ENCODE measurements around the gene SELENOF. TPM values are rescaled to one million over a fixed set of nuclear protein-coding genes. Genes with fewer than 3 reads are reported as not detected.

The SELENOF gene
- total and polyA plus RNA-seq, 2 of the 13 experiments (the other 11 are each of a cell fraction or from before 2014, with no cell fraction given): 133 to 163 TPM

GRCh38 chr1:86854352-86854751 lies 59.6 kb downstream of the SELENOF start (continued):
- no peak for TF ChIP-seq ZBTB44 (CRISPR knock-in tag; IDR thresholded peaks at IDR 0.05)

DNA sequence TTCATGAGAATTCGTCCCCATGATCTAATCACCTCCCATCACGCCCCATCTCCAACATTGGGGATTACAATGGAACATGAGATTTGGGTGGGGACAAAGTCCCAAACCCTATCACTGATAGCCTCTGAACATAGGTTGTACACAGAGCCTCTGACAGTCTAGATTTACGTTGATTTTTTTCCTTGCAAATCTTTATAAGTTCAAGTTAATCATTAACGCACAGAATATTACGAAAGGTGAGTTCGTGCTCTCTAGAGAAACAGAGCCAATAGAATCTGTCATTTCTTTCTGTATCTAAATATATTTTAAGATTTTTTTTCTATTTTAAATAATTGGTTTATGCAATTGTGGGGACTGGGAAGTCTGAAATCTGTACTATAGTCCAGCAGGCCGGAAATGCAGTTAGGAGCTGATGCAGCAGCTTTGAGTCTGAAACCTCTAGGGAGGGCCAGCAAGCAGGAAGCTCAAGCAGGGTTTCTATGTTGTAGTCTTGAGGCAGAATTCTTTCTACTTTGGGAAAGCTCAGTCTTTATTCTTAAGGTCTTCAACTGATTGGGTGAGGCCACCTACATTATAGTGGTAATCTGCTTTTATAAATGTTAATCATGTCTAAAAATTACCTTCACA lies 61.0 kb downstream of the SELENOF start:
- ATAC-seq (peak; percentile 76), FAIRE-seq (no peak), DNase-seq (ENCODE audit: low spot score) (peak; percentile 59)
- intact Hi-C loops (cut with micrococcal nuclease; ENCODE audit: unreplicated experiment) (no loop called here), in situ Hi-C loops (cut with HindIII; ENCODE audit: extremely low pct_ligation_motif_present, low pct_unique_long_range_greater_than_20kb) (no loop called here)
- Histone ChIP-seq H3K9ac (ENCODE audit: insufficient read depth, low read depth, low read length) (no peak overlapping the region), H3K4me2 (ENCODE audit: low read depth, low read length) (peak overlapping the region; percentile 23; the same call in 1 of the 2 replicates), H3K4me1 (ENCODE audit: insufficient read depth, low read length) (peaks cover 13% of the 10 kb centered on the region), H2AFZ (ENCODE audit: low read length) (no peak overlapping the region), H3K9me3 (ENCODE audit: low read length) (no peaks in the 10 kb centered on the region), H3K4me3 (replicated peaks in 1 of 3; ENCODE audit: insufficient read depth in 1 of 3, low read depth in 2 of 3, low read length in 3 of 3) (no peak overlapping the region), H3K36me3 (replicated peaks in 1 of 2; ENCODE audit: control insufficient read depth in 1 of 2, insufficient read depth in 2 of 2, low read length in 2 of 2) (no peaks in the 10 kb centered on the region), H3K79me2 (ENCODE audit: insufficient read depth, low read length) (no peaks in the 10 kb centered on the region), H3K27me3 (ENCODE audit: control insufficient read depth in 1 of 2, insufficient read depth in 2 of 2, low read length in 2 of 2) (no peaks in the 10 kb centered on the region), H3K27ac (ENCODE audit: extremely low read length, insufficient read depth, low read length) (no peak overlapping the region), H4K20me1 (ENCODE audit: insufficient read depth, low read length) (no peaks in the 10 kb centered on the region)
- POLR2A ChIA-PET: no interaction called here
- no TSS peak for BruUV-seq (replicated peaks)
- 46% methylated on average over 7 of the region's 7 CpGs for WGBS (ENCODE audit: low lambda C conversion rate)
- CTCF ChIA-PET (ENCODE audit: low intra/inter-chr PET ratio, low total read pairs): no interaction called here
- TF ChIP-seq ZMYM4 (CRISPR knock-in tag; IDR thresholded peaks at IDR 0.05) (peak; percentile 81), CHD4 (IDR thresholded peaks at IDR 0.05; ENCODE audit: borderline replicate concordance, low read length) (no peak), GABPA (IDR thresholded peaks at IDR 0.05; ENCODE audit: low read depth, low read length) (no peak), GABPA (CRISPR knock-in tag; IDR thresholded peaks at IDR 0.05; ENCODE audit: low read depth) (no peak), BCL6 (CRISPR knock-in tag; IDR thresholded peaks at IDR 0.05) (no peak), ZBTB14 (CRISPR knock-in tag; IDR thresholded peaks at IDR 0.05) (no peak), ZNF703 (CRISPR knock-in tag; IDR thresholded peaks at IDR 0.05; ENCODE audit: borderline replicate concordance) (no peak), ZNF775 (CRISPR knock-in tag; IDR thresholded peaks at IDR 0.05; ENCODE audit: borderline replicate concordance) (no peak), TCF7 (IDR thresholded peaks at IDR 0.05; ENCODE audit: low read depth) (no peak), ZSCAN5A (CRISPR knock-in tag; IDR thresholded peaks at IDR 0.05; ENCODE audit: borderline replicate concordance) (peak; percentile 90; the same call in 1 of the 2 replicates), NFE2 (CRISPR knock-in tag; IDR thresholded peaks at IDR 0.05) (no peak), GATAD1 (CRISPR knock-in tag; IDR thresholded peaks at IDR 0.05) (no peak), MAX (IDR thresholded peaks at IDR 0.05) (no peak)
- TF ChIP-seq, protein P1, sequence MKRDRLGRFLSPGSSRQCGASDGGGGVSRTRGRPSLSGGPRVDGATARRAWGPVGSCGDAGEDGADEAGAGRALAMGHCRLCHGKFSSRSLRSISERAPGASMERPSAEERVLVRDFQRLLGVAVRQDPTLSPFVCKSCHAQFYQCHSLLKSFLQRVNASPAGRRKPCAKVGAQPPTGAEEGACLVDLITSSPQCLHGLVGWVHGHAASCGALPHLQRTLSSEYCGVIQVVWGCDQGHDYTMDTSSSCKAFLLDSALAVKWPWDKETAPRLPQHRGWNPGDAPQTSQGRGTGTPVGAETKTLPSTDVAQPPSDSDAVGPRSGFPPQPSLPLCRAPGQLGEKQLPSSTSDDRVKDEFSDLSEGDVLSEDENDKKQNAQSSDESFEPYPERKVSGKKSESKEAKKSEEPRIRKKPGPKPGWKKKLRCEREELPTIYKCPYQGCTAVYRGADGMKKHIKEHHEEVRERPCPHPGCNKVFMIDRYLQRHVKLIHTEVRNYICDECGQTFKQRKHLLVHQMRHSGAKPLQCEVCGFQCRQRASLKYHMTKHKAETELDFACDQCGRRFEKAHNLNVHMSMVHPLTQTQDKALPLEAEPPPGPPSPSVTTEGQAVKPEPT (CRISPR knock-in tag; IDR thresholded peaks at IDR 0.05; ENCODE audit: low read depth): no peak
- TF ChIP-seq, protein P2, sequence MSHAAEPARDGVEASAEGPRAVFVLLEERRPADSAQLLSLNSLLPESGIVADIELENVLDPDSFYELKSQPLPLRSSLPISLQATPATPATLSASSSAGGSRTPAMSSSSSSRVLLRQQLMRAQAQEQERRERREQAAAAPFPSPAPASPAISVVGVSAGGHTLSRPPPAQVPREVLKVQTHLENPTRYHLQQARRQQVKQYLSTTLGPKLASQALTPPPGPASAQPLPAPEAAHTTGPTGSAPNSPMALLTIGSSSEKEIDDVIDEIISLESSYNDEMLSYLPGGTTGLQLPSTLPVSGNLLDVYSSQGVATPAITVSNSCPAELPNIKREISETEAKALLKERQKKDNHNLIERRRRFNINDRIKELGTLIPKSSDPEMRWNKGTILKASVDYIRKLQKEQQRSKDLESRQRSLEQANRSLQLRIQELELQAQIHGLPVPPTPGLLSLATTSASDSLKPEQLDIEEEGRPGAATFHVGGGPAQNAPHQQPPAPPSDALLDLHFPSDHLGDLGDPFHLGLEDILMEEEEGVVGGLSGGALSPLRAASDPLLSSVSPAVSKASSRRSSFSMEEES (CRISPR knock-in tag; IDR thresholded peaks at IDR 0.05): no peak
